HG02759 (cell line): Measurements from ENCODE around the gene DDX31.

Source experiments
- ATAC-seq: cut with Tn5 transposase; IDR thresholded peaks from one replicate; pipeline ENCODE4 v1.9.1; 2021; ENCODE audit warnings: mild to moderate bottlenecking, moderate library complexity; ENCODE audit not compliant: unreplicated experiment

DDX31 gene

GRCh38 chr9:132638240-132638639, 31.5 kb downstream of the DDX31 start:
- no peak for ATAC-seq

GRCh38 chr9:132637801-132638200, 32.0 kb downstream of the DDX31 start:
- ATAC-seq: no peak

DNA sequence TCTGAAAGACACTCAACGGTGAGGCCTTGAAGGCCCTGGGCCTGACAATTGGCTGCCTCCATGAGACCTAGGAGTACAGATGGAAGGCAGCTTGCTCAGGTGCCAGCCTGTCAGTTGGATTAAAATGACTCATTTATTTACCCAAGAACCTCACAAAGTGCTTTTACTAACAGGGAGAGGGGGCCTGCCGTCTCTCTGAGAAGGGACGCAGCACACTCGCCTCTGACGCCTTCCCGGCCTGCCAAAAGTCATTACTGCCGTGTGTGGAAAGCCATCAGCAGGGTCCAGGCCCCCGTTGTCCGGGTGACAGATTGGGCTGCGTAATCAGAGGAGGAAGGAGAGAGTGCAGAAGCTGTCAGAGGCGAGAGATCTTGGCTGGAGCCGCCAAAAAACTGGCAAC, 32.4 kb downstream of the DDX31 start:
- no peak for ATAC-seq

- ATAC-seq: no peak
Measured at GRCh38 chr9:132634327-132634726, 35.5 kb downstream of the DDX31 start.

DNA sequence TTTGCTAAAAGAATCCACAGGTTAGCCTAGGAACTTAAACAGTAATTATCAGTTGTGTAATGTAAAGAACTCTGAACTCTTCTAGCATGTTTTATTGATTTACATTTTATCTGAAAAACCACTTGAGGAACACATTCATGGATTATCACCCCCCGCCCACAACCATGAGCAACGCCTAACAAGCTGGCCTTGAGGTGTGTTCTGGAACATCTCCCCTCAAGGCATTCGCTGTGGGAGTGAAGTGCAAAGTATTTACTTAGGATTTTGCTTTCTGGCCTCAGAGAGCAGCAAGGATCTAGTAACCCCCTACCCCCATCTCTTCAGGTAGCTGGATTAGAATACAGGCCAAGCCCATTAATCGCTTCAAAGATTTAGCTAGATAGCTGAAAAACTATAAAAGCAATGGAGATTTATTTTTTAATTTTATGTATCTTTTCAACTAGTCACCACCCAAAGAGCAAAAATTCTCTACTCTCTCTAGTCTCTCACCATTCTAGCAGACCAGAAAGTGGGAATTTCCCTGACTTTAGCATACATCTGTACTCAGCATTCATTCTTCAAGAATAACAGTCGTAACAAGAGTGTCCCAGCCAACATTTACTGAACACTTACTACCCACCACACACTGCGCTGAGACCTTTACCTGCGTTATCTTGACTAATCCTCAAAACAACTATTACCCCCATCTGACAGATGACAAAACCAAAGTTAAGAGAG, 37.2 kb downstream of the DDX31 start:
- ATAC-seq: no peak

DNA sequence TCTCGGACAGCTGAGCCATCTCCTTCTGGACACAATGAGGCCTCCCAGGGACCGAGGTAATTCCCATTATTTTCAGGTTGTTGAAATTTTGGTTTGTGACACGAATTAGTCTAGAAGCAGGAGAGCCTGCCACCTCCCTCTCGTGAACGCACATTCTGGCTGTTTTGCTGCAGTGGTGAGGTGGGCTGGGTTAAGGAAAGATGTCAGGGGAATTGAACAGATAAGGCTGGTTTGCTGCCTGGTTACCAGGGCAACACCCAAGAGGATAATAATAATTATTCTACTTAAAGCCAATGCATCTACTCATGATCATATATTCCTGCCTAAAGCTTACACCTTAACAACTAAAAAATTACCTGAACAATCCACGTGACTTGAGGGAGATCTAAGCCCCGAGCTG, 38.1 kb downstream of the DDX31 start:
- no peak for ATAC-seq

GRCh38 chr9:132631280-132631679, 38.5 kb downstream of the DDX31 start:
- no peak for ATAC-seq

DNA sequence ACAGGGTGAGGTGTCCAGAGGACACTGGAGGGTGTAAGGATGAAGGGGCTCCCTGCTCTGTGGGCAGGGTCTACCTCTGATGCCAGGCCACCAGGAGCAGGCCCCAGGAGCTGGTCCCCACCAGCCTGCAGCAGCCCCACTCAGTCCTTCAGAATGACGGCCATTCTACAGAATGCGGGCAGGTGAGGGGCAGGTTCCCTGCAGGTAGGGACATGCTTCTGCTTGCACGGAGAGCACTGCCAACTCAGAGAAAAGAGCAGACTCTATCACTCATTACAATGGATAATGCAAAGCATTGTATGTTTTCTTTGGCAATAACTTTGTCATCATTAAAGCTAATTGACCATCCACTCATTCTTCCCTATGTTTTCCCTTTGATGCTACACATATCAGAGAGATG, 39.0 kb downstream of the DDX31 start:
- no peak for ATAC-seq

DNA sequence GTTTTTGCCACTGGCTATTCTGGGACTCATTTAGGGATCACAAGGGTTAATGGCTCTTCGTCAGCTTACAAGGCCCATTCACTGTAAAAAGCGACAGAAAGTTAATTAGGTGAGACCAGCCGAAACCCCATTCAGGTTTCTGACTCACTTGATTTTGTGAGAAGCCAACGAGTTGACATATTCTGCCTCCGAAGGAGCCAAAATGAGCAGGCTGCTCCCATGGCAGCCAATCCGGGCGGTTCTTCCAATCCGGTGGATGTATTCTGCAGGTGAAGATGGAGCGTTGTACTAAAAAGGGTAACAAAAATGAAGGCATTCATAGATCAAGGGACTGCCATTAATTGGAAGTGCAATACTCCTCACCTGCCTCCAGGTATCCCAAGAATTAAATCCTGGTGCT, 39.7 kb downstream of the DDX31 start:
- no peak for ATAC-seq

GRCh38 chr9:132628746-132629145, 41.0 kb downstream of the DDX31 start:
- ATAC-seq: no peak

DNA sequence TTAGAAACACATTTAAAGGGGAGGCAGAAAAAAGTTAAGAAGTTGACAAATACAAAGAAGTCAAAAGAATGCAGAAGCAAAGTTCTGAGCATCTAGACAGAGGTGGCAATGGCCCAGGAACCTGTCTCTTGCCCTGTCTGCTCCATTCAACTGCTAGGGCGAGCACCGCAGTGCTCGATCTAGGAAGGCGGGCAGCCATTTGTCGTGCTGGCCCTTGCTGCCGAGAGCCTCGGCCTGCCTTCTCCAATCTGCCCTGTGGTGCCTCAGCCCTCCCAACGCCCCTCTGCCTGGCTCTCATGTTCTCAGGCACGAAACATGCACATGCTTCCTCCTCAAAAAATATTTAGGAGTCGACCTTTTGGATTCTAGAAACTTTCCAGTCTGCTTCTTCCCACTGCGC, 42.2 kb downstream of the DDX31 start:
- no peak for ATAC-seq

GRCh38 chr9:132627106-132627505, 42.7 kb downstream of the DDX31 start:
- no peak for ATAC-seq

DNA sequence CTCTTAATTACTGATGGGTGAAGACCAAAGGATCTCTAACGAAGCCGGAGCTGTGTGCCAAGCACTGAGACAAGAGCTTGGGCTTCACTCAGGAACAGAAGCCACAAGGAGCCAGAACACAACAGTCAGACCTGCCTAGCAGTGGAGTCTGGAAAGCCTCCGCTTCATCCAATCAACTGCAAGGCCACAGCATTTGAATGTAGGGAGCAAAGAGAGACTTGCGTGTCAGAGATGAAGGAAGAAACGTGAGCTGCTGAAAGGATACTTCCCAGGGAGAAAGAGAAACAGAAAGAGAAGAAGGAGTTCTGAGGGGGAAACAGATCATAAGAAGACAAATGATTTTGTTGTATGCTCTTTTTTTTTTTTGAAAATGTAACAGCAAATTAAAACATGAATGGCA, 43.5 kb downstream of the DDX31 start:
- no peak for ATAC-seq

DNA sequence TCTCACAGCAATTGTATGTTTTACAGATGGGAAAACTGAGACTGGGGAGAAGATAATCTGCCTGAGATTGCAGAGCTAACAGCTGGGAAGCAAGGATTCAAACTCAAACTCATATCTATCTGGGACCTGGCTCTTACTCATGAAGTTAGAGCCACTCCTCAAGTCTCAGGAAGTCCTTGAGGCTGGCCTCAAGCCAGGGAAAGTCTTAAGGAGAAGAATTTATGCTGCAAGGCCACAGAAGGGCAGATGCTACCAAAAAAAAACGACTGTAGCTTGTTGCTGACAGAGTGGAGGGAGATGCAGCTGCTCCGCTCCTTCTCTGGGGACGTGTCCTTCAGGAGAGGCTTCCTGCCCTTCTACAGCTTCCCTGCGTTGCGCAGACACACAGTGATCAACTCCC, 47.6 kb downstream of the DDX31 start:
- ATAC-seq: no peak

GRCh38 chr9:132616725-132617124, 53.1 kb downstream of the DDX31 start:
- ATAC-seq: no peak

DNA sequence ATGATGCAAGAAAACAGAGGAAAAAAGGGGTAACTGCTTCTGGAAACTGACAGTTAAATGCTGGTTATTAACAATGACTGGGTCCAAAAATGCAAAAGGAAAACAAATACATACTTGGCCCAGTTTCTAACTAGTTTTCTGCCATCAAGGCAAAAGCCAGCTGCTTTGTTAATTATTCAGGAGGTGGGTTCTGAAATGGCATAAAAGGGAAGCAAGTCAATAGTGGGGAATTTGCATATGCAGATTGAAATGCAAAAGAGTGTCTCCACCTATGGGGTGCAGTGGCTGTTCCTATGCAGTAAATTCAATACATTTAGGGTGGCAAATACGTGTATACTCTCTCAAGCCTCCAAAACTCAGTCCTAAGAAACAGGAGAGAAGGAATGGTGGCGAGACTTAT, 54.0 kb downstream of the DDX31 start:
- no peak for ATAC-seq

GRCh38 chr9:132614324-132614723, 55.5 kb downstream of the DDX31 start:
- ATAC-seq: no peak

- no peak for ATAC-seq
Measured at GRCh38 chr9:132610661-132611060, 59.1 kb downstream of the DDX31 start.

DNA sequence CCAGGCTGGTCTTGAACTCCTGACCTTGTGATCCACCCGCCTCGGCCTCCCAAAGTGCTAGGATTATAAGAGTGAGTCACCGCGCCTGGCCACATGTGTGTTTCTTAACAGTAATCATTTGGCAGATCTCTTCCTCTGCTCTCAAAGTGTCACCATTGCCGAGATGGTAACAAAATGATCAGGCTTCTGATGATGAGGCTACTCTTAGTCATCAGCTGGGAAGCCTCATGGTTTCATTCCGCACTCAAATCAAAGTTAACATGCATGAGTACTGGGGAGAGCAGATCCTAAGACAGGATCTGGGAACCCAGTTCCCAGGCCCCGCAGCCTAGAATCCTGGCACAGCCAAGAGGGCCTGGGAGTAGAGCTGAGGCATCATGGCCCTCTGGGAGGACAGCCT, 60.0 kb downstream of the DDX31 start:
- ATAC-seq: no peak

DNA sequence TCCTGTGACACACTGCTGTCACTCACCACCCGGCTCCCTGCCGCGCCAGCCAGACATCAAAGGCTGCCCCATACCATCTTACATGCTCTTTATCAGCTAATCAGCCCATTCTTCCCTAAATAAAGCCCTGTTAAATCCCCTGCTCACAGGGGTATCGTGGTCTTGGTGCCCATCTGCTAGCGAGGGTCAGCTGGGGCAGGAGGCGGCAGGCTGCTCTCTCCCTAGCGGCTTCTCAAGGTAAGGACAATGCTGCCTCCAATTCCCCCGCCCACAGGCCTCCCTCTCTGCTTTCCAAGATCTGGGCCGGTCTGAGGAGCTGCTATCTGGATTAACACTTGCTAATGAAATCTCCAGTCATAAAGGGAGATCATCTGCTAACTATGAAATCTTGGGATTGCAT, 60.6 kb downstream of the DDX31 start:
- ATAC-seq: no peak

- no peak for ATAC-seq
Measured at GRCh38 chr9:132606066-132606465, 63.7 kb downstream of the DDX31 start.

GRCh38 chr9:132605387-132605786, 64.4 kb downstream of the DDX31 start:
- ATAC-seq: no peak

DNA sequence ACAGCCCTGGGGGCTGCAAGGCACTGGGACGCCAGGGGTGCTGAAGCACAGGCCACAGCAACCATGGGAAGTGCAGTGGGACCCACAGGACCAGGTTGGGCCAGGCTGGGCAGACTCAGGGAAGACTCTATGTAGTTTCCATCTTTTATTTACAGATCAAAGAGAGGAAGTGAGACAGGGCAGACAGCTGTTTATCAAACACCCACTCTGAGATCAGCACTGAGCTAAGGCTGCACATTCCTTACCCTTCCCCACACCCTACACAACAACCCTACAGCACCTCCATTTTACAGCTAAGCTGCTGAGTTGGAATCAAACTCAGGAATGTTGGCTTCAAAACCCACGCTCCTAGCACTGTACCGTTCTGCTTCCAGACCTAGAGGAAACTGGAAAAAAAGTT, 67.6 kb downstream of the DDX31 start:
- no peak for ATAC-seq
